Amygdala (tissue), 56 donors: ENCODE data around the gene SLC25A22.

Experiments
- DNase-seq, 56 donors: peaks; one replicate each; lab custom pipeline; 2025; lab: John Stamatoyannopoulos, UW

The SLC25A22 gene

GRCh38 chr11:834371-835316 lies 36.6 kb upstream of the SLC25A22 start:
- DNase-seq: peak in 11 of 56 donors; percentile 32 to 61 (median 48)

GRCh38 chr11:833849-834311 lies 35.8 kb upstream of the SLC25A22 start:
- DNase-seq: no peak

- no peak for DNase-seq
These were observed 35.2 kb upstream of the SLC25A22 start for GRCh38 chr11:833114-833791.

- peak in 3 of 56 donors; percentile 13 to 33 (median 30) for DNase-seq
These were observed 34.5 kb upstream of the SLC25A22 start, which contains the start of gene CD151 for GRCh38 chr11:832529-833113. Gene CD151 (plus strand): TSS chr11:832952. CDS start chr11:836070, 3,118 bp downstream.

- no peak for DNase-seq
These were observed 34.0 kb upstream of the SLC25A22 start for GRCh38 chr11:831961-832528.

- DNase-seq: no peak
These were observed 33.2 kb upstream of the SLC25A22 start for GRCh38 chr11:831118-831864.

GRCh38 chr11:830295-831117 lies 32.4 kb upstream of the SLC25A22 start:
- peak in 10 of 56 donors; percentile 24 to 51 (median 40) for DNase-seq

- DNase-seq: no peak
These were observed 31.8 kb upstream of the SLC25A22 start for GRCh38 chr11:829847-830294.

- peak in 3 of 56 donors; percentile 19 to 32 (median 29) for DNase-seq
These were observed 31.2 kb upstream of the SLC25A22 start for GRCh38 chr11:829176-829846.

GRCh38 chr11:828506-829175 lies 30.6 kb upstream of the SLC25A22 start:
- DNase-seq: no peak

- DNase-seq: no peak
These were observed 29.8 kb upstream of the SLC25A22 start, which contains the start of gene CRACR2B for GRCh38 chr11:827897-828192. Gene CRACR2B (plus strand): TSS chr11:827919. CDS start chr11:828608, 689 bp downstream.

- DNase-seq: no peak
These were observed 29.2 kb upstream of the SLC25A22 start for GRCh38 chr11:827146-827896.

GRCh38 chr11:826836-827145 lies 28.7 kb upstream of the SLC25A22 start:
- no peak for DNase-seq

GRCh38 chr11:826227-826621 lies 28.1 kb upstream of the SLC25A22 start:
- no peak for DNase-seq

- no peak for DNase-seq
These were observed 27.5 kb upstream of the SLC25A22 start for GRCh38 chr11:825366-826226.

- no peak for DNase-seq
These were observed 26.9 kb upstream of the SLC25A22 start for GRCh38 chr11:824942-825341.
